IMR-90 (cell line): Measurements from ENCODE around the gene ACOT7. TPM values are rescaled to one million over a fixed set of nuclear protein-coding genes. Genes with fewer than 3 reads are reported as not detected.

Source experiments
- ATAC-seq: fragments of 200-7000 bp; cut with Tn5 transposase; 2 replicates; pipeline ENCODE4 v1.9.1; 2020; ENCODE audit warnings: low read depth, mild to moderate bottlenecking, moderate library complexity
- BruUV-seq: library from RNA; stranded (reverse); fragments of 400-500 nt; replicated peaks from 2 replicates; lab custom pipeline; 2021; lab: Mats Ljungman, UMichigan
- CTCF ChIA-PET: fragments of 300-600 bp; formaldehyde crosslinking; extraction: SDS; loops from one replicate; lab custom pipeline; 2021; ENCODE audit warnings: antibody characterized with exemption; lab: Yijun Ruan, JAX
- POLR2A ChIA-PET: fragments of 300-600 bp; sonication (Branson Sonifier 250); formaldehyde crosslinking; loops from one replicate; lab custom pipeline; 2022; ENCODE audit warnings: antibody characterized with exemption; ENCODE audit not compliant: unreplicated experiment; lab: Charles Lee
- DNase-seq: peaks from one replicate; pipeline ENCODE4 v3.0.0; 2013
- H2AFZ ChIP-seq: replicated peaks from 2 replicates; pipeline ENCODE3; 2013; ENCODE audit warnings: low read length, mild to moderate bottlenecking; ENCODE audit not compliant: poor library complexity
- H2AK5ac ChIP-seq: 2 replicates; pipeline ENCODE4 v1.6.1; 2013; ENCODE audit warnings: low read depth, low read length, inconsistent platforms
- H2AK9ac ChIP-seq: replicated peaks from 2 replicates; pipeline ENCODE3; 2013; ENCODE audit warnings: mild to moderate bottlenecking, low read depth, low read length, moderate library complexity; ENCODE audit not compliant: poor library complexity
- H2BK120ac ChIP-seq: 2 replicates; pipeline ENCODE4 v1.6.1; 2013; ENCODE audit warnings: low read depth, low read length, inconsistent platforms
- H2BK15ac ChIP-seq: 3 replicates; pipeline ENCODE4 v1.6.1; 2013; ENCODE audit warnings: low read depth, low read length, inconsistent platforms
- H2BK20ac ChIP-seq: 2 replicates; pipeline ENCODE4 v1.6.1; 2013; ENCODE audit warnings: low read depth, mild to moderate bottlenecking, inconsistent platforms, low read length, moderate library complexity
- H2BK5ac ChIP-seq: 2 replicates; pipeline ENCODE4 v1.6.1; 2013; ENCODE audit warnings: mild to moderate bottlenecking, low read depth, low read length, inconsistent platforms; ENCODE audit not compliant: poor library complexity, severe bottlenecking
- H3K14ac ChIP-seq: replicated peaks from 2 replicates; pipeline ENCODE4 v1.6.1; 2013; ENCODE audit warnings: low read depth, low read length, inconsistent platforms
- H3K18ac ChIP-seq: 2 replicates; pipeline ENCODE4 v1.6.1; 2013; ENCODE audit warnings: low read depth, low read length, control low read depth
- H3K23ac ChIP-seq: 2 replicates; pipeline ENCODE4 v1.6.1; 2013; ENCODE audit warnings: low read depth, low read length, inconsistent platforms
- H3K27ac ChIP-seq: 2 replicates; pipeline ENCODE4 v1.5.1; 2013; ENCODE audit warnings: mild to moderate bottlenecking, control low read depth, low read length; ENCODE audit not compliant: insufficient read depth
- H3K27me3 ChIP-seq: 2 replicates; pipeline ENCODE4 v1.6.1; 2013; ENCODE audit warnings: low read length; ENCODE audit not compliant: control insufficient read depth, insufficient read depth
- H3K36me3 ChIP-seq: 2 replicates; pipeline ENCODE4 v1.6.1; 2013; ENCODE audit warnings: low read length, mixed read lengths; ENCODE audit not compliant: control insufficient read depth, insufficient read depth
- H3K4ac ChIP-seq: 2 replicates; pipeline ENCODE4 v1.6.1; 2013; ENCODE audit warnings: low read depth, low read length, inconsistent platforms
- H3K4me1 ChIP-seq: 2 replicates; pipeline ENCODE4 v1.6.1; 2013; ENCODE audit warnings: low read length, mixed read lengths; ENCODE audit not compliant: control insufficient read depth, insufficient read depth
- H3K4me2 ChIP-seq: 2 replicates; pipeline ENCODE4 v1.6.1; 2013; ENCODE audit warnings: low read depth, mild to moderate bottlenecking, control low read depth, low read length, moderate library complexity
- H3K4me3 ChIP-seq: 2 replicates; pipeline ENCODE4 v1.5.1; 2013; ENCODE audit warnings: low read depth, mild to moderate bottlenecking, control low read depth, low read length, moderate library complexity; ENCODE audit not compliant: insufficient read depth
- H3K56ac ChIP-seq: 2 replicates; pipeline ENCODE4 v1.6.1; 2013; ENCODE audit warnings: low read length, inconsistent platforms; ENCODE audit not compliant: insufficient read depth; ENCODE audit errors: extremely low read depth
- H3K79me1 ChIP-seq, 2 experiments: 2 replicates each; pipeline ENCODE4 v1.6.1; 2013; ENCODE audit warnings: low read length in 2 of 2, inconsistent platforms in 1 of 2, low read depth in 1 of 2
- H3K9ac ChIP-seq: 2 replicates; pipeline ENCODE4 v1.6.1; 2013; ENCODE audit warnings: low read depth, low read length, control low read depth
- H3K9me1 ChIP-seq: 2 replicates; pipeline ENCODE4 v1.6.1; 2013; ENCODE audit warnings: low read length, inconsistent platforms; ENCODE audit not compliant: insufficient read depth
- H3K9me3 ChIP-seq: 2 replicates; pipeline ENCODE4 v1.6.1; 2013; ENCODE audit warnings: low read length; ENCODE audit not compliant: control insufficient read depth, insufficient read depth
- H4K20me1 ChIP-seq: 2 replicates; pipeline ENCODE4 v1.6.1; 2013; ENCODE audit warnings: low read length, inconsistent platforms; ENCODE audit not compliant: insufficient read depth
- H4K5ac ChIP-seq: 2 replicates; pipeline ENCODE4 v1.6.1; 2013; ENCODE audit warnings: mild to moderate bottlenecking, low read depth, low read length, control low read depth
- H4K8ac ChIP-seq, 2 experiments: 2 replicates each; pipeline ENCODE4 v1.6.1; 2013; ENCODE audit warnings: low read depth in 2 of 2, low read length in 2 of 2, control low read depth in 1 of 2, inconsistent platforms in 1 of 2
- H4K91ac ChIP-seq: 2 replicates; pipeline ENCODE4 v1.6.1; 2013; ENCODE audit warnings: low read depth, low read length, inconsistent platforms; ENCODE audit not compliant: insufficient read depth
- CEBPB ChIP-seq: IDR thresholded peaks from 2 replicates; pipeline ENCODE4 v1.6.1; 2012; ENCODE audit warnings: low read depth, low read length, improper control_type of control experiment
- FOS ChIP-seq: fragments of 150-350 bp; IDR thresholded peaks from 2 replicates; pipeline ENCODE4 v1.6.1; 2016; ENCODE audit warnings: low read depth, low read length
- NFE2L2 ChIP-seq: fragments of 150-350 bp; IDR thresholded peaks from 2 replicates; pipeline ENCODE4 v1.6.1; 2016; ENCODE audit warnings: low read depth, mild to moderate bottlenecking, low read length
- POLR2A ChIP-seq: IDR thresholded peaks from 2 replicates; pipeline ENCODE4 v1.6.1; 2012; ENCODE audit warnings: mild to moderate bottlenecking, low read depth, low read length
- SMC3 ChIP-seq: fragments of 150-350 bp; IDR thresholded peaks from 2 replicates; pipeline ENCODE4 v1.6.1; 2016; ENCODE audit warnings: low read depth, mild to moderate bottlenecking, antibody characterized with exemption, low read length, moderate library complexity
- WGBS, 2 experiments: methylation state at CpG; one replicate each; pipeline versions ENCODE4 v1.1.5 to v1.1.7; 2013; ENCODE audit warnings: missing lambda C conversion rate in 2 of 2; ENCODE audit not compliant: insufficient read length in 1 of 2; ENCODE audit errors: extremely low coverage in 2 of 2; 5-methylcytosine and 5-hydroxymethylcytosine counted together
- dilution Hi-C: fragments of 300-500 bp; cut with HindIII; formaldehyde crosslinking; loops from one replicate; pipeline ENCODE4 v1.14.3; 2018; ENCODE audit warnings: low sequenced_read_pairs; ENCODE audit not compliant: unreplicated experiment
- in situ Hi-C: fragments of 300-500 bp; cut with MboI; formaldehyde crosslinking; loops from 3 replicates; pipeline ENCODE4 v1.14.3; 2019; ENCODE audit warnings: low sequenced_read_pairs, inconsistent platforms, mixed read lengths
- intact Hi-C: fragments of 100-400 bp; cut with micrococcal nuclease; formaldehyde crosslinking; loops from 2 replicates; pipeline ENCODE4 v1.10.0; 2022
- polyA plus RNA-seq, 3 experiments: library from polyadenylated mRNA; depleted of rRNA; stranded (reverse); fragments of >200 nt; gene quantifications; 2 replicates each; pipeline ENCODE4 v1.2.3, GENCODE V29; 2012; ENCODE audit warnings: low replicate concordance in 1 of 3
- total RNA-seq: library from RNA; depleted of rRNA; stranded (reverse); fragments of >200 nt; gene quantifications from 2 replicates; pipeline ENCODE4 v1.2.3, GENCODE V29; 2012

The ACOT7 gene
- total and polyA plus RNA-seq, 2 of the 4 experiments (the other 2 are of a cell fraction): 51.6 to 242 TPM

GRCh38 chr1:6239950-6240768 lies 153.4 kb downstream of the ACOT7 start:
- peaks cover 0 to 2% of the 10 kb centered on the region in 2 experiments; a peak in 2 of 4 replicates for H3K79me1 ChIP-seq
- intact Hi-C loops: no loop called here

More at GRCh38 chr1:6239950-6240768, 153.4 kb downstream of the ACOT7 start:
- no peak overlapping the region for H3K4me3 ChIP-seq
- H3K56ac ChIP-seq: no peak overlapping the region
- H3K9ac ChIP-seq: no peak overlapping the region
- POLR2A ChIA-PET: no interaction called here
- no peak overlapping the region for H3K27ac ChIP-seq
- H3K9me3 ChIP-seq: no peaks in the 10 kb centered on the region
- H2AFZ ChIP-seq: no peak overlapping the region
- peaks cover 53% of the 10 kb centered on the region for H3K27me3 ChIP-seq
- no peak overlapping the region for H2BK20ac ChIP-seq
- no peak overlapping the region for H2BK5ac ChIP-seq
- ATAC-seq (no peak), DNase-seq (peak; percentile 36)
- CTCF ChIA-PET: no interaction called here
- H3K9me1 ChIP-seq: no peaks in the 10 kb centered on the region
- H4K91ac ChIP-seq: no peak overlapping the region
- in situ Hi-C loops: no loop called here
- H4K8ac ChIP-seq: no peak overlapping the region
- H2BK120ac ChIP-seq: no peak overlapping the region
- H3K18ac ChIP-seq: no peak overlapping the region
- H3K36me3 ChIP-seq: no peaks in the 10 kb centered on the region
- H4K5ac ChIP-seq: no peak overlapping the region
- dilution Hi-C loops: no loop called here
- no peak overlapping the region for H3K23ac ChIP-seq
- H3K14ac ChIP-seq: no peak overlapping the region
- no peak overlapping the region for H3K4ac ChIP-seq
- 55% methylated on average over 5 of the region's 17 CpGs; no CpG with 5 or more reads in 1 of the 2 experiments for WGBS, 2 experiments
- no TSS peak for BruUV-seq
- no peak for TF ChIP-seq SMC3
- TF ChIP-seq POLR2A: no peak
- peak; percentile 12; the same call in 1 of the 2 replicates for TF ChIP-seq NFE2L2
- TF ChIP-seq FOS: 0 out of 2 replicates have a peak, but pooled peaks have one; percentile 9
- peak; percentile 50 for TF ChIP-seq CEBPB
- no peaks in the 10 kb centered on the region for H3K4me1 ChIP-seq
- H2BK15ac ChIP-seq: no peak overlapping the region
- H2AK5ac ChIP-seq: no peak overlapping the region
- no peak overlapping the region for H3K4me2 ChIP-seq
- no peaks in the 10 kb centered on the region for H4K20me1 ChIP-seq
- H2AK9ac ChIP-seq: no peak overlapping the region
